ENCODE results near the gene COL4A2.

DNA sequence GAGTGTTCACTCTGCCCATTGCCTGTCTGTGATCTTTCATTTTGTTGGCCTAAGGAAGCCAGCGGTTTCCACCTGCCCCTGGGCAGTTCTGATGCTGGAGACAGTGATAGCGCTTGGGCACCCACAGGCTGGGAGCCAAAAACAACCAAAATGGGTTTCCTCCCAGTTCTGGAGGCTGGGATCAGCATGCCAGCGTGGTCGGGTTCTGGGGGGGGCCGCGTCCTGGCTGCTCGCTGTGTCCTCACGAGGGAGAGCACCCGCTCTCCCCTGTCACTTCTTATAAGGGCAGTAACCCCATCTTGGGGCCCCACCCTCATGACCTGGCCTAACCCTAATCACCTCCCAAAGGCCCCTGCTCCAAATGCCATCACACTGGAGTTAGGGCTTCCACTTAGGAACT, 186.5 kb downstream of the COL4A2 start:
- TF ChIP-seq, protein P1, sequence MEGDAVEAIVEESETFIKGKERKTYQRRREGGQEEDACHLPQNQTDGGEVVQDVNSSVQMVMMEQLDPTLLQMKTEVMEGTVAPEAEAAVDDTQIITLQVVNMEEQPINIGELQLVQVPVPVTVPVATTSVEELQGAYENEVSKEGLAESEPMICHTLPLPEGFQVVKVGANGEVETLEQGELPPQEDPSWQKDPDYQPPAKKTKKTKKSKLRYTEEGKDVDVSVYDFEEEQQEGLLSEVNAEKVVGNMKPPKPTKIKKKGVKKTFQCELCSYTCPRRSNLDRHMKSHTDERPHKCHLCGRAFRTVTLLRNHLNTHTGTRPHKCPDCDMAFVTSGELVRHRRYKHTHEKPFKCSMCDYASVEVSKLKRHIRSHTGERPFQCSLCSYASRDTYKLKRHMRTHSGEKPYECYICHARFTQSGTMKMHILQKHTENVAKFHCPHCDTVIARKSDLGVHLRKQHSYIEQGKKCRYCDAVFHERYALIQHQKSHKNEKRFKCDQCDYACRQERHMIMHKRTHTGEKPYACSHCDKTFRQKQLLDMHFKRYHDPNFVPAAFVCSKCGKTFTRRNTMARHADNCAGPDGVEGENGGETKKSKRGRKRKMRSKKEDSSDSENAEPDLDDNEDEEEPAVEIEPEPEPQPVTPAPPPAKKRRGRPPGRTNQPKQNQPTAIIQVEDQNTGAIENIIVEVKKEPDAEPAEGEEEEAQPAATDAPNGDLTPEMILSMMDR (IDR thresholded peaks at IDR 0.05; ENCODE audit: insufficient read depth, low read depth, low read length), result no peak
- no peak for TF ChIP-seq EZH2 (IDR thresholded peaks at IDR 0.05; ENCODE audit: insufficient read depth, low read length)

Data from astrocyte (in vitro differentiated cells and primary cell).